Chondrocyte (in vitro differentiated cells): ENCODE data around the gene OR51E2. TPM values are rescaled to one million over a fixed set of nuclear protein-coding genes. Genes with fewer than 3 reads are reported as not detected.
A peak's percentile ranks its signal among the peaks of the same experiment; 100 is the strongest.

Experiments
- DNase-seq: peaks from one replicate; pipeline ENCODE4 v3.0.0; 2021; ENCODE audit warnings: mixed read lengths, low spot score
- H3K27ac Mint-ChIP-seq: one replicate; pipeline ENCODE4 v1.8.0; 2021; ENCODE audit warnings: mild to moderate bottlenecking, moderate library complexity, mixed read lengths; ENCODE audit not compliant: unreplicated experiment
- H3K27me3 Mint-ChIP-seq: 2 replicates; pipeline ENCODE4 v1.8.0; 2021; ENCODE audit warnings: low read depth, mixed read lengths
- H3K36me3 Mint-ChIP-seq: 2 replicates; pipeline ENCODE4 v1.8.0; 2021; ENCODE audit warnings: low read depth, mixed read lengths
- H3K4me1 Mint-ChIP-seq: 2 replicates; pipeline ENCODE4 v1.8.0; 2021; ENCODE audit warnings: low read depth, mild to moderate bottlenecking, mixed read lengths
- H3K4me3 Mint-ChIP-seq: one replicate; pipeline ENCODE4 v1.8.0; 2021; ENCODE audit warnings: mild to moderate bottlenecking, moderate library complexity, mixed read lengths; ENCODE audit not compliant: unreplicated experiment
- H3K9me3 Mint-ChIP-seq: 2 replicates; pipeline ENCODE4 v1.8.0; 2021; ENCODE audit warnings: low read depth, mixed read lengths
- CTCF ChIP-seq: fragments of 200-600 bp; sonication (generic); IDR thresholded peaks from 2 replicates; pipeline ENCODE4 v1.5.0; 2021; ENCODE audit warnings: antibody characterized with exemption, mild to moderate bottlenecking, moderate library complexity
- total RNA-seq: library from RNA; stranded (reverse); gene quantifications from 3 replicates; pipeline ENCODE4 v1.2.1, GENCODE V29; 2021

The OR51E2 gene
- total RNA-seq, 1 donor from 2014 or later: 3.2 TPM

DNA sequence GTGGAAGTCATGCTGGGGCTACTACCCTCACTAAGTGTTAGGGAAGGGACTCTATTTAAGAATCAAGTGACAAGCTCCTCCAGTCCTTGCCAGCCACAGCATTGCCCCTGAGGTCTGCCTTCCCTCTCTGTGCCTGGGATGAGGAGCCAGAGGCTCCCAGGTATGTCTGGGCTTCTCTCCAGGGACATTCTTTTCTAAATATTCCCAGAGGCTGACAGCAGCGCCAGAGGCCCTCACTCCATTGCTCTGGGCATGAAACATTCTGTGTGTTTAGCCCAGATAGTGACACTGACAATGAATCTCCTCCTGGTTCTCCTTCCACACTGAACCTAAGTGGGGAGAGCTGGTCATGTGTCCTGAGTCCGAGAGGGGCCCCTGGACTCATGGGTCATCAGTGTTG lies 51.7 kb downstream of the OR51E2 start:
- Mint-ChIP-seq H3K4me1 (peaks cover 57% of the 10 kb centered on the region), H3K27me3 (peaks cover 4% of the 10 kb centered on the region), H3K27ac (no peak overlapping the region), H3K36me3 (no peaks in the 10 kb centered on the region), H3K9me3 (no peaks in the 10 kb centered on the region), H3K4me3 (no peak overlapping the region)
- DNase-seq: no peak
- TF ChIP-seq CTCF: no peak

GRCh38 chr11:4644233-4644632 lies 53.4 kb downstream of the OR51E2 start:
- Mint-ChIP-seq H3K27ac (peak overlapping the region; percentile 10), H3K27me3 (peaks cover under 1% of the 10 kb centered on the region)

GRCh38 chr11:4643682-4644081 lies 54.0 kb downstream of the OR51E2 start, which contains the start of gene OR51E1:
Gene OR51E1 (plus strand): TSS chr11:4643982. CDS start chr11:4652527, 8,545 bp downstream.
- Mint-ChIP-seq H3K27me3 (no peaks in the 10 kb centered on the region), H3K4me1 (peaks cover 57% of the 10 kb centered on the region), H3K9me3 (no peaks in the 10 kb centered on the region), H3K27ac (peak within 1 kb of the TSS; percentile 10), H3K36me3 (no peaks in the 10 kb centered on the region), H3K4me3 (peak within 1 kb of the TSS; percentile 11)
- no peak for TF ChIP-seq CTCF
- no peak for DNase-seq

More at GRCh38 chr11:4644233-4644632, 53.4 kb downstream of the OR51E2 start:
- H3K4me1 Mint-ChIP-seq: peaks cover 57% of the 10 kb centered on the region
- DNase-seq: no peak
- TF ChIP-seq CTCF: no peak
- no peaks in the 10 kb centered on the region for H3K9me3 Mint-ChIP-seq
- H3K36me3 Mint-ChIP-seq: no peaks in the 10 kb centered on the region
- peak overlapping the region; percentile 11 for H3K4me3 Mint-ChIP-seq

GRCh38 chr11:4643076-4643475 lies 54.6 kb downstream of the OR51E2 start:
- Mint-ChIP-seq H3K27me3 (no peaks in the 10 kb centered on the region), H3K4me1 (peaks cover 53% of the 10 kb centered on the region), H3K4me3 (no peak overlapping the region), H3K36me3 (no peaks in the 10 kb centered on the region), H3K27ac (no peak overlapping the region), H3K9me3 (no peaks in the 10 kb centered on the region)
- no peak for TF ChIP-seq CTCF
- no peak for DNase-seq

GRCh38 chr11:4642043-4642442 lies 55.6 kb downstream of the OR51E2 start:
- H3K27me3 Mint-ChIP-seq: no peaks in the 10 kb centered on the region
- H3K36me3 Mint-ChIP-seq: no peaks in the 10 kb centered on the region
- no peak for TF ChIP-seq CTCF
- DNase-seq: no peak
- no peak overlapping the region for H3K4me3 Mint-ChIP-seq
- H3K4me1 Mint-ChIP-seq: peaks cover 44% of the 10 kb centered on the region
- H3K9me3 Mint-ChIP-seq: no peaks in the 10 kb centered on the region
- H3K27ac Mint-ChIP-seq: no peak overlapping the region
